Subcutaneous adipose tissue (tissue), 4 donors: ENCODE data around the gene MIER1. TPM values are rescaled to one million over a fixed set of nuclear protein-coding genes. Genes with fewer than 3 reads are reported as not detected.

Experiments
- total RNA-seq, 4 donors: library from RNA; depleted of rRNA; stranded (reverse); fragments of >200 nt; gene quantifications; one replicate each; pipeline ENCODE4 v1.1.0, GENCODE V29; 2016
- TF ChIP-seq, protein P1 (sequence below): fragments of 450-650 bp; IDR thresholded peaks from one replicate; pipeline ENCODE4 v1.5.1; 2016; ENCODE audit warnings: low read depth, mild to moderate bottlenecking, control low read depth, antibody characterized with exemption, moderate library complexity

The MIER1 gene
- total RNA-seq, 4 donors from 2014 or later: 37.7 to 59.5 (median 40.2) TPM

DNA sequence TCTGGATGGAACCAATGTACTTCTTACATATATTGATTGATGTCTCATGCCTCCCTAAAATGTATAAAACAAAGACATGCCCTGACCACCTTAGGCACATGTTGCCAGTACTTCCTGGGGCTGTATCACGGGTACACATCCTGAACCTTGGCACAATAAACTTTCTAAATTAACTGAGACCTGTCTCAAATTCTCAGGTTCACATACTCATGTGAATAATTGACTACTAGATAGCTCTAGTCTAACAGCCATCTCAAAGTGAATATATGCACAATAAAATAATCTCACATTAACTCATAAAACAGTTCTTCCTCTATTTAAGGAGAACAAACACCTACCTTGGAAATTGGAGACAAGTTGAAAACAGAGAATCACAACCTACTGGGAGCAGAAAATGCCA, 5.7 kb upstream of the MIER1 start:
- TF ChIP-seq, protein P1, sequence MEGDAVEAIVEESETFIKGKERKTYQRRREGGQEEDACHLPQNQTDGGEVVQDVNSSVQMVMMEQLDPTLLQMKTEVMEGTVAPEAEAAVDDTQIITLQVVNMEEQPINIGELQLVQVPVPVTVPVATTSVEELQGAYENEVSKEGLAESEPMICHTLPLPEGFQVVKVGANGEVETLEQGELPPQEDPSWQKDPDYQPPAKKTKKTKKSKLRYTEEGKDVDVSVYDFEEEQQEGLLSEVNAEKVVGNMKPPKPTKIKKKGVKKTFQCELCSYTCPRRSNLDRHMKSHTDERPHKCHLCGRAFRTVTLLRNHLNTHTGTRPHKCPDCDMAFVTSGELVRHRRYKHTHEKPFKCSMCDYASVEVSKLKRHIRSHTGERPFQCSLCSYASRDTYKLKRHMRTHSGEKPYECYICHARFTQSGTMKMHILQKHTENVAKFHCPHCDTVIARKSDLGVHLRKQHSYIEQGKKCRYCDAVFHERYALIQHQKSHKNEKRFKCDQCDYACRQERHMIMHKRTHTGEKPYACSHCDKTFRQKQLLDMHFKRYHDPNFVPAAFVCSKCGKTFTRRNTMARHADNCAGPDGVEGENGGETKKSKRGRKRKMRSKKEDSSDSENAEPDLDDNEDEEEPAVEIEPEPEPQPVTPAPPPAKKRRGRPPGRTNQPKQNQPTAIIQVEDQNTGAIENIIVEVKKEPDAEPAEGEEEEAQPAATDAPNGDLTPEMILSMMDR: no peak

DNA sequence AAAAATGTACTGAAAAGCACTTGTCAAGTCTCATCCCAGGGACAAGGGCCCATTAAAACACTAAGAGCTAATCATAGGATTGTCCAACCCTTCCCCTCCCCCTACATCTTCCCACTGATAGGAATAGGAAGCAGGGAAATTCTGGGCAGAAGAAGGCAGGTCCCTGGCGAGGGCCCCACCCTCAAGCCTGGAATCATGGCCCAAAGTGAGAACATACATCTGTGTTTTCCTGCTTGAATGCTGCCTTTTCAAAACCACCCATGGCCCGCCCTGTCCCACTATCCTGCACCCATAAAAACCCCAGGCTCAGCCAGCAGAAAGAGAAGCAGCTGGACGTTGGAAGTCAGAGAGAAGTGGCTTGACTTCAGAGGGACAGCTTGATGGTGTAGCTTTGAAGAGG, 5.0 kb upstream of the MIER1 start:
- TF ChIP-seq, protein P1: no peak

DNA sequence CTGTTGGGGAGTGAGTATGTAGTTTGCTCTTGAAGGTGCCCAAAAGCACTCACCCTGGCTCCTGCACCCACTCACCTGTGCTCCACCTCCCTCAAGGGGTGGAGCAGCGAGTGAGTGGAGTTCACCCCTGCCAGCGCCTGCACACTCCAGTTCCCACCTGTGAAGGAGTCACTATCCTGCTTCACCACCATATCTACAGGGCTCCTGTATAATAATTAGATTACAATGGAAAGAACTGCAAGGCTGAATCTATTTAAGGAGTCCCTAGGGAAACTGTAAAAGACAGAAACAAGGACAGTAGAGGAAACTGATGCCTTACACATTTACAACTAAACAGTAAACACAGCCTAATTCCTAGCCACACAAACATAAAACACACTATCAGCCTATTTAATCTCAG, 4.2 kb upstream of the MIER1 start:
- TF ChIP-seq, protein P1: no peak

DNA sequence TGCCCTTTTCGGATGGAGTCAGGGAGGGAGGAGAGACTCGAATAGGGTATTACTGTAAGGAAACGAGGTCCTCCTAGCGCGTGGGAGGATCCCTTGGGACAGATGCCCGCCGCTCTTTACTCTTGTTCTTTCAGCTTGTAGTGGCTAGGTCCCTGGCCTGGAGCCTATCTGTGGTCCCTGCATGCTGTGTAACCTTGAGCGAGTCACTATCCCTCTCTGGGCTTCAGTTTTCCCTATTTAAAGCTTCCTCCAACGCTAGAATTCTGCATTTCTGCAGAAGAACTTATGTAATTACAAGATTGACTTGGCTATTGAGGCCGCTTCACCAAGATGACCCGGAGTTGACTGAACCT, 744 bp downstream of the MIER1 start:
- TF ChIP-seq, protein P1: no peak

DNA sequence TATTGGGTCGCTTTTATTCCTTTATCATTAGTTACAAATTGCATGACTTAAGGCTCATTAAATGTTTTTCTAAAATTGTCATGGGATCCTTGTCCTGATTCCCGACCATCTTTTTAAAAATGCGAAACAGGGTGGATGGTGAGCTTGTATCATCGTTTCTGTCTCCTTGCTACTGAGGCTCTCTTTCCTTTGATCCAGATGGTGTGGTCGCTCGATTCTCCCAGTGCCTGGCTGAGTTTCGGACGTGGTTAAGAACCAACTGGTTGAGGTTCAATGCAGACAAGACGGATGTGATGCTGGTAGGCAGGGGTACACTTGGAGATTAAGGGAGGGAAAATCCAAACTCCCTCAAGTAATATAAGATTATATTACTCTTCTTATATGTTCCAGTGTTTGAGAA, 1.2 kb downstream of the MIER1 start:
- TF ChIP-seq, protein P1: no peak

DNA sequence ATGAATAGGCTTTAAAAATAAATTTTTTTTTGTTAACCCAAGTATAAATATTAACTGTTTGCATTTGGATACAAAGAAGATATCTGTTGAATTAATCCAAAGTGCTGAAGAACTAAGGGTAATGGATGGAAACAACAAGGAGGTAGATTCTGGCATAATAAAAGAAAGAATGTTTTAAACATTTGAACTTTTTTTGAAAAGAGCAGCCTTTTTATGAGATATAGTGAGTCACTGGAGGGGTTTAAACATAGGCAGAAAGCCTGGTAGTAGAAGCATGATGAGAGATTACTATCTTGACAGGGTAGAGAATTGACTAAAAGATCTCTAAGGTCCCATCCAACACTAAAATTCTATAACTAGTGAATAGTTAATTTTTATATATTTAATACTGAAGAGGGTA, 2.7 kb downstream of the MIER1 start:
- TF ChIP-seq, protein P1: no peak

DNA sequence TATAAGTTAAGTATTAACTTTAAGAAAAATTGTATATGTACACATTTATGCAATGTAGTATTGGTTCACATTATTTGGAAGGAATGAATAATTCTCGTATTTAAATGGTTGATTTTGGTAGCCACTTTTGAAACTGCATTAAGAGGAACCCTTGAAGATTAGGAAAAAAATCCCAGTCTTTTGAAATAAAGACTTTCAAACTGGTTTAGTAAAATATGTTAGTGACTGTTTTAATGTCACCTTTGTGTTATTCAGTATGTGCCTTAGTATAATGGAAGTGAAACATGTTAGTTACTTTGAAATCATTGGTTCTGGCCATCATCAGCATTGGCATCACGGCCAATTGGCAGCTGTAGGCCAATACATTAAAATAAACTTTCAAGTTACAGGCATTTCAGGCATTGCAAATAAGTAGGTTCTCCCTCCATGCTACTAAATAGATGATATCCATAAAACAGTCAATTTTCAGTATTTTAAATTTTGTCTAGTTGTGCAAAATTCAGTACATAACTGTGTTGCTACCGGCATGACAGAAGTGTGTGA, 4.4 kb downstream of the MIER1 start:
- TF ChIP-seq, protein P1: no peak
